NCI-H1092 treated with DMSO at 0.1 percent for 48 hours (cell line): ENCODE results near the gene SDCCAG8.

Source experiments
- DNase-seq: peaks from one replicate; lab custom pipeline; 2025; lab: John Stamatoyannopoulos, UW

Gene SDCCAG8

GRCh38 chr1:243391355-243391754 is 135.5 kb downstream of the SDCCAG8 start:
- DNase-seq = no peak

DNA sequence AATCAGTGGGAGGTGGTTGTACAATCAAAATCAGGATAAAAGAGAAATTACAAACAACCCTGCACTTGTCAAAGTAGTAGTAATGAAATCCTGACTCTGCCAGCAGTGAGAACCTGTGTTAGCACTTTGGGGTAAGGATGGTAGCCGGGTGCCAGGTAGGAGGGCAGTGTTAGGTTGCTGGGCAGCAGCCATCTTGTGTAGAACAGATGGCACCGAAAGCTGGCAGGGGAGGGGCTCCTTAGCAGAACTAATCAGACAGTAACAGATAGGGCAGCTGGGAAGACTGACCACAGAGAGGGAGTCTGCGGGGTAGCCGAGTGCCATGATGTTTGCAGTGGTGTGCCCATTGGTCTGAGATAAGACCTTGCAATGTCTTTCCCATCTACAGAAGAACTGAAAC is 137.3 kb downstream of the SDCCAG8 start:
- no peak for DNase-seq

DNA sequence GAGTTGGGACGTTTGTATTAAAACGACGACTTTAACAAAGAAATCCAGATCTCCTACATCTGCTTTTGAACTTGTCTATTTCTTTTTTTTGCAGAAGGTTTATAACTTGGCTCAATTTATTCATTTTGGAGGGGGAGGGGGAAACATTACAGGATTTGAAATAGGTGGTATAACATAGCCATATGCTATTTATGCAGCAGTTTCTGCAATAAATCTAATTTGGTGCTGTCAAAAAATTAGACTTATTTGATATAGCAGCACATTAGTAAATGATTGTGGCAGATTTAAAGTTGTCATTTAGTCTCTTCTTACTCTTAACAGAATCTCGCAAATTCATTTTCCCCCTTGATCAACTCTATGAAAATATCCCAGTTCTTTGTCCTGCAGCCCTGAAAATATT is 138.2 kb downstream of the SDCCAG8 start:
- DNase-seq = no peak

GRCh38 chr1:243394601-243395464 is 139.0 kb downstream of the SDCCAG8 start:
- no peak for DNase-seq

- no peak for DNase-seq
Measured at GRCh38 chr1:243396424-243396823, 140.6 kb downstream of the SDCCAG8 start.

DNA sequence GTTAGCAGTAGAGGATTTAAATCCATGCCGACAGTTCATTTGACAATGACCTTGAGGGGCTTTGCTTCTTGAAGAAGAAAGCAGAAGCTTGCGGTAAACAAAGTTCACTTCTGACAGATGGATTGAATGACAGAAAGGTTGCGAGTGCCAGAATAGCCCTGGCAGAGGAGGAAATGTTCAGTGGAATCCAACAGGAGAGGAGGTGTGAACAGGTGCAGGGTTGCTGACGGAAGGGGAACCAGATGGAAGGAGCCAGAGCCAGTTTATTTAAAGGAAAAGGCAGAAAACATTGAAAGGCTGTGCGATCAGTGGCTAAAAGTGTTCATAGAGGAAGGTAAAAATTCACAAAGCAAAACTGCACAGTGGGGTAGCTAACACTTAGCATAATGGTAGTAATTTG is 141.0 kb downstream of the SDCCAG8 start:
- no peak for DNase-seq

- no peak for DNase-seq
Measured at GRCh38 chr1:243397613-243398321, 141.9 kb downstream of the SDCCAG8 start.

GRCh38 chr1:243399561-243400155 is 143.8 kb downstream of the SDCCAG8 start:
- no peak for DNase-seq

- DNase-seq = no peak
Measured at GRCh38 chr1:243402868-243403267, 147.0 kb downstream of the SDCCAG8 start.

GRCh38 chr1:243406424-243406823 is 150.6 kb downstream of the SDCCAG8 start:
- no peak for DNase-seq

DNA sequence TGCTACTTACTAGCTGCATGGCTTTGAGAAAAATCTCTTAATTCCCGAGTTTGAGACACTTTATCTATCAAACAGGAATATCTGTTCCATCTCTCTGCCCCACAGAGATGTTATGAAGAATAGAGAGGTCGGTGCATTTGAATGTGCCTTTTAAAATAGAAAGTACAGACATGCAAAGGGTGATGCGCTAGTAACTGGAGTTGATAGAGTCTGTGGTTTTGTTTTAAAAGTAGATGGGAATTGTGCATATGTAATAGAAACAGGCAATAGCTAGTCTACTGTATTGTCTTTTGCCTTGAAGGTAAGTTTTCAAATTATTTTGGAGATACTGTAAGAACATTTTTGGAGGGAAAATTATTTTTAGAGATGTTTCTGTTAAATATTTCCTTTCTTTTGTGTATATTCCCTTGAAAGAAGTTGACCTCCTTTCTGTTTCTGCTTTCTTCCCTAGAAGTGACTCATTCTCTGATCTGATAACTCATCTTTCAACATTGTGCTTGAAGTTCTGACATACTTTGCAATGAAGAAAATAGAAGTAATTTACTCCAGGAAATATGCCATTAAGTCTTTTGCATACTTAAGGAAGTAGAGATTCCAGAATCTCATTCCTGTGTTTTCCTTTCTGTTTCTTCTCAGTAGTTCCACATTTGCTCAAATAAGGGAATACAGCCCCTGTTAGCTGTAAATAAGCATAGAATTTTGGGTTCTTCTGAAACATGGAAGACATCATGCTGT is 151.6 kb downstream of the SDCCAG8 start:
- DNase-seq = no peak

DNA sequence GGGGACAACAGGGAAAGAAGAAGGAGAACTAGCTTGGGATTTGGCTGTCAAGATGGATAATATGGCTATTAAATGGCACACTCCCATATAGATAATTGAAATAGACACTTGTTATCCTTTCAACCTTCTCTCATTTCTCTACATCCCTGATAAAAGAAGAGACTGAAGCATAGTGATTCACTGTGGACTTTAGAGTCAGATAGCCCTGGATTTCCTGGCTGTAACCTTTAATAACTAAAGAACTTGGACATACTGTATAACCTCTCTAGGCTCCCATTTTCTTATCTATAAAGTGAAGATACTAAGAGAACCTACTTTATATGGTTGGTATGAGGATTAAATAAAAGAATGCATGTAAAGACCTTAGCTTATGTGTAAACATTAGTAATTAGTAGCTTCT is 152.6 kb downstream of the SDCCAG8 start:
- DNase-seq = no peak

DNA sequence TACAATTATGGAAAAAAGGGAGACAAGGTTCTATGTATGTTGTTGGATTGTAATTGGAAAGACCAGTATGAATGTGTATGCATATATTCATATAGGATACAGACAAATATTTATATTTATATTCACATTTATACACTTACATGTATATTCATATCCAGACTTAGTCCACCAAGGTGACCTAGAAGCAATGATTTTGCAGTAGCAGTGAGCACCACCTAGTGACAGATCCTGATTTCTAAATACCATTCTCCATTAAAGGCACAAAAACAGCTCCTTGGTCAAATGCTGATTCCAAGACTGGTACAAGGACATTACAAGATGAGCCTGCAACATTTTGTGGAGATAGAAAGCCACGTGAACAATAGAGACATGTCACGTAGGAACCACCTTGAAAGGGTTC is 153.4 kb downstream of the SDCCAG8 start:
- DNase-seq = no peak

- DNase-seq = peak; percentile 60
Measured at GRCh38 chr1:243411472-243411871, 155.6 kb downstream of the SDCCAG8 start.

- no peak for DNase-seq
Measured at GRCh38 chr1:243413431-243414151, 157.8 kb downstream of the SDCCAG8 start.

- DNase-seq = no peak
Measured at GRCh38 chr1:243414152-243414494, 158.3 kb downstream of the SDCCAG8 start.

DNA sequence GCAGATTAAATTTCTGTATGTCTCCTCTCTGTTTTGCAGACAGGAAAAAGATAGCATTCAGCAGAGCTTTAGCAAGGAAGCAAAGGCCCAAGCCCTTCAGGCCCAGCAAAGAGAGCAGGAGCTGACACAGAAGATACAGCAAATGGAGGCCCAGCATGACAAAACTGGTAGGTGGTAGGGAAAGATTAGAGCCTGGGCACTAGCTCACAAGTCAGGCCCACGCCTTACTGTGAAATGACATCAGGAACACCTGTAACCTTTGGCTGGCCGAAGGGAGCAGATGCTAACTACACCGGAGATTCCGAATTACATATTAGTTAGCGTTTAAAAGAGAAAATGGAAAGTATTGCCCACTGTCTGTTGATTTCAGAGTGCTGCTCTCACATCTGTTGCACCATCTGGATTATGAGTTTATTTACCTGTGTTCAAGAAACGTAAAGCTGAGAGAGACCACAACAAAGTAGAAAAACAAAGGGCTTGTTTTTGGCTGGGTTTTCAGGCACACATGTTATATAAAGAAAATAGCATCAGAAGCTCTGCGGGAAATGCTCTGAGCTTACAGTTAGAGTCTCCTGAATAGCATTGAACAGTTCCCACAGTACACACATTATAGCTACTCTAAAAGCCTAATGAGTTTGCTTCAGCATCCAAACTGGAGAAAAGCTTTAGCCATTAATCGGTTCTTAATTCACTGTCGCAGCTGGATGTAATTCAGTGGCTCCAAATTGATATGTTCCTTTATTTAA is 160.0 kb downstream of the SDCCAG8 start:
- no peak for DNase-seq

- no peak for DNase-seq
Measured at GRCh38 chr1:243416495-243416894, 160.7 kb downstream of the SDCCAG8 start.

- no peak for DNase-seq
Measured at GRCh38 chr1:243420016-243420945, 164.4 kb downstream of the SDCCAG8 start.
